Measurements from ENCODE around the gene BROX. TPM values are rescaled to one million over a fixed set of nuclear protein-coding genes. Genes with fewer than 3 reads are reported as not detected.
"Not testable (repeated sequence)": the region's sequence is repeated elsewhere in the genome, so short reads cannot be mapped to it uniquely, and the experiment has no call there.

The BROX gene
- total RNA-seq, 1 experiment from 2014 or later = 115 TPM

- no TSS peak for BruUV-seq (replicated peaks)
- no peak for DNase-seq (ENCODE audit: unreplicated experiment)
- ChIA-PET POLR2A (interaction anchor here (1.0 to 1.1 kb wide), 3 partner anchors 11 to 46 kb away, joined by 3 to 4 read pairs (median 3); no protein-coding TSS in a partner anchor), CTCF (interaction anchor here (0.6 to 2.0 kb wide), 6 partner anchors 9 to 374 kb away, joined by 3 to 7 read pairs (median 4); no protein-coding TSS in a partner anchor)
- TF ChIP-seq CTCF (IDR thresholded peaks at IDR 0.05; ENCODE audit: unreplicated experiment) = no peak
- no peak overlapping the region for H3K4me3 Mint-ChIP-seq (ENCODE audit: unreplicated experiment)
- peaks cover 8% of the 10 kb centered on the region for H3K9me3 Mint-ChIP-seq (ENCODE audit: unreplicated experiment)
- no peak overlapping the region for H3K27ac Mint-ChIP-seq (ENCODE audit: low read depth, unreplicated experiment)
- intact Hi-C loops (cut with micrococcal nuclease) = no loop called here
- H3K4me1 Mint-ChIP-seq (ENCODE audit: insufficient read depth, unreplicated experiment) = peaks cover 19% of the 10 kb centered on the region
- no peaks in the 10 kb centered on the region for H3K27me3 Mint-ChIP-seq (ENCODE audit: insufficient read depth, unreplicated experiment)
- H3K36me3 Mint-ChIP-seq (ENCODE audit: insufficient read depth, unreplicated experiment) = no peaks in the 10 kb centered on the region
Measured at GRCh38 chr1:222759451-222760035, 47.2 kb downstream of the BROX start.

- no peak for TF ChIP-seq CTCF (IDR thresholded peaks at IDR 0.05; ENCODE audit: unreplicated experiment)
- H3K4me3 Mint-ChIP-seq (ENCODE audit: unreplicated experiment) = no peak overlapping the region
- ChIA-PET POLR2A (interaction anchor here (0.6 to 1.3 kb wide), 3 partner anchors 16 to 896 kb away, joined by 3 to 5 read pairs (median 4); no protein-coding TSS in a partner anchor), CTCF (interaction anchor here (0.7 to 1.4 kb wide), 2 partner anchors 34 to 320 kb away, joined by 3 read pairs; no protein-coding TSS in a partner anchor)
- H3K27me3 Mint-ChIP-seq (ENCODE audit: insufficient read depth, unreplicated experiment) = no peaks in the 10 kb centered on the region
- DNase-seq (ENCODE audit: unreplicated experiment) = no peak
- peaks cover 8% of the 10 kb centered on the region for H3K9me3 Mint-ChIP-seq (ENCODE audit: unreplicated experiment)
- no peak overlapping the region for H3K27ac Mint-ChIP-seq (ENCODE audit: low read depth, unreplicated experiment)
- no peaks in the 10 kb centered on the region for H3K36me3 Mint-ChIP-seq (ENCODE audit: insufficient read depth, unreplicated experiment)
- no TSS peak for BruUV-seq (replicated peaks)
- H3K4me1 Mint-ChIP-seq (ENCODE audit: insufficient read depth, unreplicated experiment) = peaks cover 5% of the 10 kb centered on the region
- intact Hi-C loops (cut with micrococcal nuclease) = no loop called here
Measured at GRCh38 chr1:222761083-222761482, 48.7 kb downstream of the BROX start.

GRCh38 chr1:222762178-222762577 is 49.8 kb downstream of the BROX start:
- BruUV-seq (replicated peaks); H3K4me3 Mint-ChIP-seq (ENCODE audit: unreplicated experiment); H3K4me1 Mint-ChIP-seq (ENCODE audit: insufficient read depth, unreplicated experiment); H3K27ac Mint-ChIP-seq (ENCODE audit: low read depth, unreplicated experiment); DNase-seq (ENCODE audit: unreplicated experiment); H3K27me3 Mint-ChIP-seq (ENCODE audit: insufficient read depth, unreplicated experiment); H3K36me3 Mint-ChIP-seq (ENCODE audit: insufficient read depth, unreplicated experiment); CTCF ChIA-PET; intact Hi-C loops (cut with micrococcal nuclease): not testable (repeated sequence)
- POLR2A ChIA-PET = interaction anchor here (1.7 kb wide), 1 partner anchor 8 kb away, joined by 4 read pairs; no protein-coding TSS in a partner anchor
- peaks cover 12% of the 10 kb centered on the region for H3K9me3 Mint-ChIP-seq (ENCODE audit: unreplicated experiment)

- Mint-ChIP-seq H3K9me3 (ENCODE audit: unreplicated experiment) (peaks cover 28% of the 10 kb centered on the region), H3K36me3 (ENCODE audit: insufficient read depth, unreplicated experiment) (no peaks in the 10 kb centered on the region), H3K27me3 (ENCODE audit: insufficient read depth, unreplicated experiment) (no peaks in the 10 kb centered on the region), H3K4me1 (ENCODE audit: insufficient read depth, unreplicated experiment) (peaks cover 9% of the 10 kb centered on the region), H3K27ac (ENCODE audit: low read depth, unreplicated experiment) (no peak overlapping the region), H3K4me3 (ENCODE audit: unreplicated experiment) (no peak overlapping the region)
- ChIA-PET CTCF (interaction anchor here (0.7 to 2.4 kb wide), 5 partner anchors 9 to 323 kb away, joined by 3 to 13 read pairs (median 5); no protein-coding TSS in a partner anchor), POLR2A (interaction anchor here (0.8 to 2.7 kb wide), 4 partner anchors 10 to 15 kb away, joined by 3 to 14 read pairs (median 3); no protein-coding TSS in a partner anchor)
- BruUV-seq (replicated peaks) = no TSS peak
- intact Hi-C loops (cut with micrococcal nuclease) = no loop called here
- DNase-seq (ENCODE audit: unreplicated experiment) = no peak
- no peak for TF ChIP-seq CTCF (IDR thresholded peaks at IDR 0.05; ENCODE audit: unreplicated experiment)
Measured at GRCh38 chr1:222767152-222767571, 54.8 kb downstream of the BROX start.
